Measurements from ENCODE around the gene DPH2.

The DPH2 gene

DNA sequence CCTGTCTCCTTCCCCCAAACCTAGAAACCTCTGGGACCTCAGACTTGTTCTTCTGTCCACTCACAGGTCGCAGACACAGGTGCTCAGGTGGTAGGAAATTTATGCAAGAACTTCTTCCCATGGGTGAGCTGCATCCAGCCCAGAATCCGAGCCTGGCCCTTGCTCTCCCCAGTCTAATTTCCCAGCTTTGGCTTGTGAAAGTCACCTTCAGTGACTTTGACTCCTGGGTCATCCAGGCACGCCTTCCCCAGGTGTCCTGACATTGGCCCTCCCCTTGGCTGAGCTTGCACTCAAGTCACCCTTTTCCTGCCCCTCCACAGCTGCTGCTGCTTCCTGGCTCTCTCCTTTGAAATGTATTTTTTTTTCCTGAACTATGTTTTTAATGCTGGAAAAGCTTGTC lies 16.4 kb upstream of the DPH2 start:
- no peaks in the 10 kb centered on the region for H3K27me3 ChIP-seq (replicated peaks)
- H3K36me3 ChIP-seq (replicated peaks) = peaks cover 18% of the 10 kb centered on the region
- in situ Hi-C loops (cut with HindIII; ENCODE audit: low pct_ligation_motif_present, low sequenced_read_pairs) = no loop called here
- no peak overlapping the region for H3K4me3 ChIP-seq (ENCODE audit: low read depth, low read length)
- no peak for DNase-seq
- TF ChIP-seq, protein P1, sequence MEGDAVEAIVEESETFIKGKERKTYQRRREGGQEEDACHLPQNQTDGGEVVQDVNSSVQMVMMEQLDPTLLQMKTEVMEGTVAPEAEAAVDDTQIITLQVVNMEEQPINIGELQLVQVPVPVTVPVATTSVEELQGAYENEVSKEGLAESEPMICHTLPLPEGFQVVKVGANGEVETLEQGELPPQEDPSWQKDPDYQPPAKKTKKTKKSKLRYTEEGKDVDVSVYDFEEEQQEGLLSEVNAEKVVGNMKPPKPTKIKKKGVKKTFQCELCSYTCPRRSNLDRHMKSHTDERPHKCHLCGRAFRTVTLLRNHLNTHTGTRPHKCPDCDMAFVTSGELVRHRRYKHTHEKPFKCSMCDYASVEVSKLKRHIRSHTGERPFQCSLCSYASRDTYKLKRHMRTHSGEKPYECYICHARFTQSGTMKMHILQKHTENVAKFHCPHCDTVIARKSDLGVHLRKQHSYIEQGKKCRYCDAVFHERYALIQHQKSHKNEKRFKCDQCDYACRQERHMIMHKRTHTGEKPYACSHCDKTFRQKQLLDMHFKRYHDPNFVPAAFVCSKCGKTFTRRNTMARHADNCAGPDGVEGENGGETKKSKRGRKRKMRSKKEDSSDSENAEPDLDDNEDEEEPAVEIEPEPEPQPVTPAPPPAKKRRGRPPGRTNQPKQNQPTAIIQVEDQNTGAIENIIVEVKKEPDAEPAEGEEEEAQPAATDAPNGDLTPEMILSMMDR (IDR thresholded peaks at IDR 0.05; ENCODE audit: low read depth, low read length, missing control alignments) = no peak
- no peak overlapping the region for H3K27ac ChIP-seq

DNA sequence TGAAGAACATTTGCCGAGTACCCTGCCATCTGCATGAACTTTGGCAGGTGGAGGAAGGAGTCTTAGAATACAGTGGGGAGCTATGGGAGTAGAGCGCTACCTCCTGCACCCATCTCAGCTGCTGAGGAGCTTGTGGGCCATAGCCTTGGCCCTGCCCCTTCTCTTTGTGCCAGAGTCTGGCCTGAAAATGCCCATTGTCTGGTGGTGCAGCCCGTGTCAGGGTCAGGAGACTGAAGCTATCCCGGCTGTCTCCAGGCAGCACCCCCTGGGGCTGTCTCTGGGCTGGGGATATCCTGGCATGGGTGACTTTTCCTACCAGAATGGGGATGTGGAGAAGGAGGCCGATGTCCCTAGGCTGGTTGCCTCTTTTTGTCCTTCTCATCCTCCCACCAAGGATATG lies 15.8 kb upstream of the DPH2 start:
- TF ChIP-seq, protein P1 (IDR thresholded peaks at IDR 0.05; ENCODE audit: low read depth, low read length, missing control alignments) = no peak
- DNase-seq = no peak
- Histone ChIP-seq H3K4me3 (ENCODE audit: low read depth, low read length) (no peak overlapping the region), H3K36me3 (replicated peaks) (peaks cover 22% of the 10 kb centered on the region), H3K27me3 (replicated peaks) (no peaks in the 10 kb centered on the region), H3K27ac (no peak overlapping the region)
- in situ Hi-C loops (cut with HindIII; ENCODE audit: low pct_ligation_motif_present, low sequenced_read_pairs) = no loop called here

DNA sequence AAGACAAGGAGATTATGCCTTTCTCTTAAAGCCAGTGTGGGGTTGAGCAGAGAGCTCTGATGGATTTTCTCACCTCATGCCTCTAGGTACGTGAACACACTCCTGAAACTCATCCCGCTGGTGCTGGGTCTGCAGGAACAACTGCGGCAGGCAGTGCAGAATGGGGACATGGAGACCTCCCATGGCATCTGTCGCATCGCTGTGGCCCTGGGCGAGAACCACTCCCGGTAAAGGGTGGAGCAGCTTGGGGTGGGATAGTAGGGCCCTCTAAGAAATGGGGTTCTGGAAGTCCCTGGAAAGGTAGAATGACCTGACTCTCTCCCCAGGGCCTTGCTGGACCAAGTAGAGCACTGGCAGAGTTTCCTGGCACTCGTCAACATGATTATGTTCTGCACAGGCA lies 13.6 kb upstream of the DPH2 start:
- Histone ChIP-seq H3K27ac (no peak overlapping the region), H3K4me3 (ENCODE audit: low read depth, low read length) (no peak overlapping the region), H3K27me3 (replicated peaks) (no peaks in the 10 kb centered on the region), H3K36me3 (replicated peaks) (peaks cover 23% of the 10 kb centered on the region)
- TF ChIP-seq, protein P1 (IDR thresholded peaks at IDR 0.05; ENCODE audit: low read depth, low read length, missing control alignments) = no peak
- in situ Hi-C loops (cut with HindIII; ENCODE audit: low pct_ligation_motif_present, low sequenced_read_pairs) = no loop called here
- DNase-seq = no peak

DNA sequence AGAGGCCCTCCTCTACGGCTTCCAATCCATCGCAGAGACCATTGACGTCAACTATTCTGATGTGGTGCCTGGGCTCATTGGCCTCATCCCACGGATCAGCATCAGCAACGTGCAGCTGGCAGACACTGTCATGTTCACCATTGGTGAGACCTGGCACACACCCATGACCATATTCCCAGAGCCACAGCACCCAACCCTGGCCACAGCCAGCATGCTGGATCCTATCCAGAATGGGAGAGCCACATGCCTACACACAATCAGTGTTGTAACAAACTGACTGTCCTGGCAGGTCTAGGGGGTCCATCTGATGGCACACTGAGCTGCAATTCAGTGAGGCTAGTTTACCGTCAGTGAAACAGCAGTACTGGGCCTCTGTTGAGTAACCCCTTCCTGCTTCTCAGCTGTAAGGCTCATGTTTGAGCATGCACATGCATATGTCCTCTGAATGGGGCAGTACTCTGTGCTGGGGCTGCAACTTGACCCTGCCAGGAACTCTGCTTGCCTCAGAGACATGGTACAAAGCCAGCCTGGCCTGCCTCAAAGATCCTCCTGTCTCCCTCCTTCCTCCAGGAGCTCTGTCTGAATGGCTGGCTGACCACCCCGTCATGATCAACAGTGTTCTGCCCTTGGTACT lies 12.3 kb upstream of the DPH2 start:
- H3K27me3 ChIP-seq (replicated peaks) = no peaks in the 10 kb centered on the region
- DNase-seq = no peak
- TF ChIP-seq, protein P1 (IDR thresholded peaks at IDR 0.05; ENCODE audit: low read depth, low read length, missing control alignments) = no peak
- in situ Hi-C loops (cut with HindIII; ENCODE audit: low pct_ligation_motif_present, low sequenced_read_pairs) = no loop called here
- no peak overlapping the region for H3K4me3 ChIP-seq (ENCODE audit: low read depth, low read length)
- H3K27ac ChIP-seq = no peak overlapping the region
- peaks cover 25% of the 10 kb centered on the region for H3K36me3 ChIP-seq (replicated peaks)

DNA sequence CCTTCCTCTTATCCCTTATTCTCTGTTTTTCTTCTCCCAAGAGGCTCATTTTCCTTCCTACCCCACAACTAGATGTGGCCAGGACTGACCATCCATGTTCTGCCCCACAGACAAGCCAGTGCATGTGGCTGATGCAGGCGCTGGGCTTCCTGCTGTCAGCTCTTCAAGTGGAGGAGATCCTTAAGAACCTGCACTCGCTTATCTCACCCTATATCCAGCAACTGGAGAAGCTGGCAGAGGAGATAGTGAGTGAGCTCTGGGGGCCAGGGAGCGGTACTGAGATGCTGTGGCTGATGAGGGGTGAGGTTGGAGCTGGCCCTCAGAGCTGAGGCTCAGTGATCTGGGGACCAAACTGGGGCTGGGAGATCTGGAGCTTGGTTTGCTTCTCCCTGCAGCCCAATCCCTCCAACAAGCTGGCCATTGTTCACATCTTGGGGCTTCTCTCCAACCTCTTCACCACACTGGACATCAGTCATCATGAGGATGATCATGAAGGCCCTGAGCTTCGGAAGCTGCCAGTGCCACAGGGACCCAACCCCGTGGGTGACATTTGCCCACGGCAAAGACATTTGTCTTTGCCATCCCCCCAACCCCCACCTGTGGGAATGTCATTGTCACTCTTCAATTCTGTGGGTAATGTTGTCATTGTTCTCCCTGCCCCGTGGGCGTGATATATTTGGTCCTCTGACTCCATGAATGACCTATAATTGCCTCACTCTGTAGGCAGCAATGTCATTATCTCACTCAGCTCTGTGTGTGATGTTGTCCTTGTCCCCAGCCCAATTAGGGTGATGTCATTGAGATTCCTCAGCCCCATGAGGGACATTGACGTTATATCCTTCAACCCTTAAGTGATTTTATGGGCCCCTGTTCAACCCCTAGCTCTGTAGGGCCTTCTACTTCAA lies 11.2 kb upstream of the DPH2 start:
- TF ChIP-seq, protein P1 (IDR thresholded peaks at IDR 0.05; ENCODE audit: low read depth, low read length, missing control alignments) = no peak

More for the DNA sequence above, 11.2 kb upstream of the DPH2 start:
- no peak overlapping the region for H3K27ac ChIP-seq
- no peaks in the 10 kb centered on the region for H3K27me3 ChIP-seq (replicated peaks)
- DNase-seq = no peak
- in situ Hi-C loops (cut with HindIII; ENCODE audit: low pct_ligation_motif_present, low sequenced_read_pairs) = no loop called here
- H3K4me3 ChIP-seq (ENCODE audit: low read depth, low read length) = no peak overlapping the region
- H3K36me3 ChIP-seq (replicated peaks) = peaks cover 26% of the 10 kb centered on the region
